ENCODE results near the gene CLDN19. TPM values are rescaled to one million over a fixed set of nuclear protein-coding genes. Genes with fewer than 3 reads are reported as not detected.
"Not testable (repeated sequence)": the region's sequence is repeated elsewhere in the genome, so short reads cannot be mapped to it uniquely, and the experiment has no call there.

Gene CLDN19
- total RNA-seq, 1 experiment from 2014 or later: not detected

DNA sequence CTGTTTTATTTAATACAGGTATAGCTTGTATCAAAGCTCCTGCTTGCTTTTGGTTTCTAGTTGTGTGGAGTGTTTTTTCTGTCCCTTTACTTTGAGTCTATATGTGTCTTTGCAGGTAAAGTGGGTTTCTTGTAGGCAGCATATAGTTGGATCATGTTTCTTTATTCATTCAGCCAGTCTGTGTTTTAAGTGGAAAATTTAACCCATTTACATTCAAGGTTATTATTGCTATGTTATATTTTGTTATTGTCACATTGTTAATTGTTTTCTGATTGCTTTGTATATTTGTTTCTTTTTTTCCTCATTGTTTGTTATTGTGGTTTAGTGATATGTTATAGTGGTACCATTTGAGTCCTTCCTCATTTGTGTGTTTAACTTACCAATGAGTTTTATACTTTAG is 26.7 kb downstream of the CLDN19 start:
- no peak for TF ChIP-seq CTCF (IDR thresholded peaks at IDR 0.05; ENCODE audit: unreplicated experiment)
- Mint-ChIP-seq H3K4me1 (ENCODE audit: insufficient read depth, unreplicated experiment) (no peaks in the 10 kb centered on the region), H3K4me3 (ENCODE audit: unreplicated experiment) (no peak overlapping the region), H3K9me3 (ENCODE audit: unreplicated experiment) (no peaks in the 10 kb centered on the region), H3K36me3 (ENCODE audit: insufficient read depth, unreplicated experiment) (peaks cover 79% of the 10 kb centered on the region), H3K27me3 (ENCODE audit: insufficient read depth, unreplicated experiment) (no peaks in the 10 kb centered on the region), H3K27ac (ENCODE audit: low read depth, unreplicated experiment) (no peak overlapping the region)
- DNase-seq (ENCODE audit: unreplicated experiment): no peak
- intact Hi-C loops (cut with micrococcal nuclease): no loop called here
- no TSS peak for BruUV-seq (replicated peaks)
- CTCF ChIA-PET: interaction anchor here (1.3 kb wide), 1 partner anchor 34 kb away, joined by 5 read pairs; no protein-coding TSS in a partner anchor
- POLR2A ChIA-PET: interaction anchor here (1.0 kb wide), 1 partner anchor 31 kb away, joined by 3 read pairs; the partner anchor contains the start of gene YBX1

GRCh38 chr1:42712808-42713207 is 27.2 kb downstream of the CLDN19 start:
- H3K4me1 Mint-ChIP-seq (ENCODE audit: insufficient read depth, unreplicated experiment); H3K27me3 Mint-ChIP-seq (ENCODE audit: insufficient read depth, unreplicated experiment); intact Hi-C loops (cut with micrococcal nuclease); BruUV-seq (replicated peaks); H3K4me3 Mint-ChIP-seq (ENCODE audit: unreplicated experiment); H3K27ac Mint-ChIP-seq (ENCODE audit: low read depth, unreplicated experiment); H3K9me3 Mint-ChIP-seq (ENCODE audit: unreplicated experiment); CTCF ChIA-PET; DNase-seq (ENCODE audit: unreplicated experiment): not testable (repeated sequence)
- POLR2A ChIA-PET: interaction anchor here (1.0 kb wide), 1 partner anchor 31 kb away, joined by 3 read pairs; the partner anchor contains the start of gene YBX1
- peaks cover 83% of the 10 kb centered on the region for H3K36me3 Mint-ChIP-seq (ENCODE audit: insufficient read depth, unreplicated experiment)

GRCh38 chr1:42703888-42704464 is 36.1 kb downstream of the CLDN19 start:
- CTCF ChIA-PET: interaction anchor here (0.7 kb wide), 1 partner anchor 321 kb away, joined by 3 read pairs; no protein-coding TSS in a partner anchor
- intact Hi-C loops (cut with micrococcal nuclease): no loop called here
- no peaks in the 10 kb centered on the region for H3K27me3 Mint-ChIP-seq (ENCODE audit: insufficient read depth, unreplicated experiment)
- DNase-seq (ENCODE audit: unreplicated experiment): no peak
- H3K36me3 Mint-ChIP-seq (ENCODE audit: insufficient read depth, unreplicated experiment): peaks cover 97% of the 10 kb centered on the region
- peaks cover 11% of the 10 kb centered on the region for H3K4me1 Mint-ChIP-seq (ENCODE audit: insufficient read depth, unreplicated experiment)
- no TSS peak for BruUV-seq (replicated peaks)
- H3K27ac Mint-ChIP-seq (ENCODE audit: low read depth, unreplicated experiment): no peak overlapping the region
- POLR2A ChIA-PET: no interaction called here
- TF ChIP-seq CTCF (IDR thresholded peaks at IDR 0.05; ENCODE audit: unreplicated experiment): no peak
- no peak overlapping the region for H3K4me3 Mint-ChIP-seq (ENCODE audit: unreplicated experiment)
- no peaks in the 10 kb centered on the region for H3K9me3 Mint-ChIP-seq (ENCODE audit: unreplicated experiment)

DNA sequence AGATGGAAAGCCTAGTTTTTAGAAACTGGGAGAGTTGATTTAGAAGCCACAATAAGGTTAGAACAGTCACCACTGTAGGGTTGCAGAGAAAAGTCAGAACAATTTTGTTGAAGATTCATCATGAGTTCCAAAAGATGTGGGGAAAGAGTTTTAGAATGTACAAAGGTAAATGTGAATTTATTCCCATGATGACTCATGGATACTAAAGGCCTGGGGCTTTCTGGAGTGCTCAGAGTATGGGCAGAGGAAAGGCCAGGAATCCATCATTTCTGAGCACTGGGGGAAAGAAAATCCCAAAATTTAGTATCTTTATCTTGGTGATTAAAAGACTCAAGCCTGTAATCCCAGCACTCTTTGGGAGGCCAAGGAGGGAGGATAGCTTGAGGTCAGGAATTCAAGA is 40.0 kb downstream of the CLDN19 start:
- H3K36me3 Mint-ChIP-seq (ENCODE audit: insufficient read depth, unreplicated experiment): peaks cover 100% of the 10 kb centered on the region
- POLR2A ChIA-PET: interaction anchor here (1.9 kb wide), 1 partner anchor 18 kb away, joined by 11 read pairs; the partner anchor contains the start of gene YBX1
- H3K4me1 Mint-ChIP-seq (ENCODE audit: insufficient read depth, unreplicated experiment): peaks cover 13% of the 10 kb centered on the region
- no peak for TF ChIP-seq CTCF (IDR thresholded peaks at IDR 0.05; ENCODE audit: unreplicated experiment)
- H3K4me3 Mint-ChIP-seq (ENCODE audit: unreplicated experiment): no peak overlapping the region
- H3K9me3 Mint-ChIP-seq (ENCODE audit: unreplicated experiment): no peaks in the 10 kb centered on the region
- no TSS peak for BruUV-seq (replicated peaks)
- peak overlapping the region; percentile 32 for H3K27ac Mint-ChIP-seq (ENCODE audit: low read depth, unreplicated experiment)
- H3K27me3 Mint-ChIP-seq (ENCODE audit: insufficient read depth, unreplicated experiment): no peaks in the 10 kb centered on the region
- intact Hi-C loops (cut with micrococcal nuclease): no loop called here
- CTCF ChIA-PET: no interaction called here
- peak; percentile 27 for DNase-seq (ENCODE audit: unreplicated experiment)

All from MCF 10A (cell line).